ENCODE results near the gene TANGO2. TPM values are rescaled to one million over a fixed set of nuclear protein-coding genes. Genes with fewer than 3 reads are reported as not detected.
A peak's percentile ranks its signal among the peaks of the same experiment; 100 is the strongest.

TANGO2 gene
- polyA plus RNA-seq, 12 donors = 6.4 to 15.0 (median 9.1) TPM; not detected in 1

- no peak for DNase-seq
Observed at GRCh38 chr22:20011123-20011992, 9.6 kb upstream of the TANGO2 start.

- no peak for DNase-seq
Observed at GRCh38 chr22:20011993-20012740, 8.7 kb upstream of the TANGO2 start.

GRCh38 chr22:20012741-20013331 lies 8.1 kb upstream of the TANGO2 start:
- no peak for DNase-seq

DNA sequence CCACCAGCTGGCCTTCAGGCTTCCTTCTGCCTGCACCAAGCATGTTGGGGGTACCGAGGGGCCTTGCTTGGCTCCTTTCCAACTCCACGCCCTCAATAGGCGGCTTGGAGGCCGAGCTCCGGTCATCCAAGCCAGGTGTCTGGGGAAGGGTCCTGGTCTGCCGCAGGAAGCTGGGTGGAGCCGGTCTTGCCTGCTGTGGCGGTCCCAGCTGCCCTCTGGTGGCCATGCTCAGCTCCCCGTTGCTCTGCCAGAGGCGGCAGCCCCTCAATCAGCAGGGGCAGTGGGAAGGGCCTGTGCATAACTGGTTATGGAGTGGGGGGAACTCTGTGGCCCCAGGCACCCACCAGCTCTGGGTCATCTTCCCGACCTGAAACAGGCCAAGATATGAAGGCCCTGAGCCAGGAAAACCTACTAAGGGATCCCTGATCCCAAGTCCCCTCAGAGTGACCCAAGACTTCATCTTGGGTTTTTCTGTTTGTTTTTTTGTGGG lies 7.5 kb upstream of the TANGO2 start:
- peak; percentile 55 for DNase-seq

GRCh38 chr22:20014526-20015186 lies 6.3 kb upstream of the TANGO2 start:
- no peak for DNase-seq

DNA sequence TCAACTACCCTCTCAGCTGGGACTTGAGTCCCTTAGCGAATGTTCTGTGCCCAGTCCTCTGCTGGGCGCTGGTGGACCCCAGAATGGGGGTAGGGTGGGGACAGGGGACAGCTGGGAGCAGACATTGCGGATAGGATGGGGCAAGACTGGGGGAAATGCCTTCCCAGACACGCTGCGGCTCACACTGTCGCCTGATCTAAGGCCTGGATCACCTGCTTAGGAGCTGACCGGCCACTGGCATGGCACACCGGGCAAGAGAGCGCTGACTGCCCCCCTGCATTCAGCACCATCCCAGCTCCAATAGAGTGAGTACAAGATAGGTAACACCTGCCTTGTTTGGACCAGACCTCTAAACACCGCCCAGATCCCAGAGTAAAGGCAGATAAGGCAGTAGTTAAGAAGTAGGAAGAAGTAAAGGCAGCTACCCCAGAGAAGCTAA lies 5.7 kb upstream of the TANGO2 start:
- DNase-seq = no peak

DNA sequence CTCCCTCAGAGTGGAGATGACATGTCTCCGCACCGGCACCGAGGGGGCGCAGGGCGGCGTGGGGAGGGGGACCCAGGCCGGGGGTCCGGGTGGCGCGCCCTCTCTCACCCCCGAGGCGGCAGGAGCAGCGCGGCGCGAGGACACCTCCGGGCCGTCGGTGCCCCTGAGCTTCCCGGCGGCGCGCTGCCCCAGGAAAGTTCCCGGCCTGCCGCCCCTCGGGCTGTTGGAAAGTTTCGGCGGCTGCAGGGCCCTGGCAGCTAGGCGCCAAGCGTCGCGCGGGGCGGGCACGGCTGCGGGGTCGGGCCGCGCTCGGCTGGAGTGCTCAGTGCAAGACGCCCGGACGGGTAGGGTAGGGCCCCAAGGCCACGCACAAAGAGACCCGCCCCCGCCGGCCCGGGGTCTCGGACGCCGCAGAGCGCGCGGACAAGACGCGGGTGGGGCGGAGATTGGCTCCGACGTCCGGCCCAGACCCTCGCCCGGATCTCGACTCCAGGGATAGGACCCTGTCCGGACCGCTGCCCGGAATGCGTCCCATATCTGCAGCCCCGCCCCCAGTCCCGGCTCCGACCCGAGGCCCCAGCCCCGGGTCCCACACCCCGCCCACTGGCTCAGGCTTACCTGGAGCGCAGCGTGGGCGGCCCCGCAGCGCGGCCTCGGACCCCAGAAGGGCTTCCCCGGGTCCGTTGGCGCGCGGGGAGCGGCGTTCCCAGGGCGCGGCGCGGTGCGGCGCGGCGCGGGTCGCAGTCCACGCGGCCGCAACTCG lies 4.8 kb upstream of the TANGO2 start:
- no peak for DNase-seq

- DNase-seq = peak; percentile 95
Observed at GRCh38 chr22:20016734-20017621, 3.9 kb upstream of the TANGO2 start, which contains the start of gene ARVCF. Gene ARVCF, minus strand, starts transcription at chr22:20016823. Its CDS starts 26,029 bp downstream, at chr22:19990794.

GRCh38 chr22:20017622-20017958 lies 3.3 kb upstream of the TANGO2 start:
- DNase-seq = no peak

GRCh38 chr22:20018001-20018400 lies 2.9 kb upstream of the TANGO2 start:
- DNase-seq = no peak

- no peak for DNase-seq
Observed at GRCh38 chr22:20019661-20020532, 1.0 kb upstream of the TANGO2 start.

GRCh38 chr22:20021196-20022181 lies 579 bp downstream of the TANGO2 start:
- no peak for DNase-seq

GRCh38 chr22:20022231-20022977 lies 1.5 kb downstream of the TANGO2 start:
- no peak for DNase-seq

GRCh38 chr22:20022978-20023613 lies 2.2 kb downstream of the TANGO2 start:
- DNase-seq = no peak

GRCh38 chr22:20024225-20024624 lies 3.3 kb downstream of the TANGO2 start:
- no peak for DNase-seq

GRCh38 chr22:20024650-20025397 lies 3.9 kb downstream of the TANGO2 start:
- no peak for DNase-seq

Data from muscle of arm (tissue), 12 donors.